ENCODE measurements around the gene EIF2B1.

EIF2B1 gene

DNA sequence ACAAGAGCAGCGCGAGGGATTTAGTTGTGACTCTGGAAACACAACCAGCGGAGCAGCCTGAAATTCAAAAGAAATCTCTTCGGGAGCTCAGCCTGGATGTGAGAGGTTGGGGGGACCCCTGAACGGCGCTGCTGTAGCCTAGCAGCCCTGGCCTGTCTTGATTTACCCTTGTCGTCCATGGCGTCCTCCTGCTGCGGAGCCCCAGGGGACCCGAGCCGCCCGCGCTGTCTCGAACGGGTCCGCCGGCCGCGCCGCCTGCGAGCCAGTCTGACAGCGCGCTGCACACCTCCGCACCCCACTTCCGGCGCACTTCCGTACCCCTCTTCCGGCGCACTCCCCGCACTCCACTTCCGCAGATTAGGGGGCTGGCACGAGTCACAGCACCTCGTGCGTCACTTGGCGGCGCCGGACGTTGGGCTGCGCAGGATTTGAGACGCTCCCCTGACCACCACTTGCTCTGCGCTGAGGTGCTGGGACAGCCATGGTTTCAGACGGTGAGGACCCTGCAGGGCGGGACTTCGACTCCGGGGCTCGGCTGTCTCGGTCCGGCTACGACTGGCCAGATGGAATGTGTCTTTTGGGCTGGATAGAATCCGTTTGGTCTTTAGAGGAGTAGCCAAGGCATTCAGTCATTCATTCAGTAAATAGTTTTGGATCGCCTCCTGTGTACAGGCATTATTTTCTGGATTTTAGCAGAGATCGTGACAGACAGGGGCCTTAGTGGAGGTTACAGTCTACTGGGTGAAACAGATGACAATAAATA lies at the start of gene EIF2B1, which contains the start of gene GTF2H3:
Gene EIF2B1, minus strand, starts transcription at position 308 of the 763 bp plus-strand sequence. Its CDS starts 129 bp downstream, at position 179.
Gene GTF2H3, plus strand, starts transcription at position 451 of the 763 bp plus-strand sequence. Its CDS starts 31 bp downstream, at position 482.
- DNase-seq = peak; percentile 97

DNA sequence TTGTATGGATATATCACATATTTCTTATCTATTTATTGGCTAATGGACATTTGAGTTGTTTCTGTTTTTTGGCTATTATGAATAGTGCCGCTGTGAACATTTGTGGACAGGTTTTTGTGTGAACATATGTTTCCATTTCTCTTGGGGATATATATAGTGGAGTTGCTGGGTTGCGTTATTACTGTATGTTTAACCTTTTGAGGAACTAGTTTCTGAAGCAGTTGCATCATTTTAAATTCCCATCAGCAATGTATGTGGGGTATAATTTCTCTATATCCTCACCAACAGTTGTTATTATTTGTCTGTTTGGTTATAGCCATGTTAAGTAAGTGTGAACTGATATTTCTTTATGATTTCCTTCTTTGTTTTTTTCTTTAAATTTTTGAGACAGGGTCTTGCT lies 48.1 kb upstream of the EIF2B1 start:
- no peak for DNase-seq

DNA sequence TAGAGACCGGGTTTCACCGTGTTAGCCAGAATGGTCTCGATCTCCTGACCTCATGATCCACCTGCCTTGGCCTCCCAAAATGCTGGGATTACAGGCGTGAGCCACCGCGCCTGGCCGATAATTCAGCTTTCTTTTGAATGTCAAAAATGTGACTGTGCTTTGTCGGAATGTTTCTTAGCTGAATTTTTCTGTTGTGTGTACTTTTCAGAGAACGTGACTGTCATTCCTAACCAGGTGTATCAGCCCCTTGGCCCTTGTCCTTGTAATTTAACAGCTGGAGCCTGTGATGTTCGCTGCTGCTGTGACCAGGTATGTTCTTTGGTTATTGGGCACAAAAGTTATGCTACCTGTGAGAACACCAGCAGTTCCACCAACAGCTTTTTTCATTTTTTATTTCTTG lies 45.5 kb upstream of the EIF2B1 start:
- no peak for DNase-seq

DNA sequence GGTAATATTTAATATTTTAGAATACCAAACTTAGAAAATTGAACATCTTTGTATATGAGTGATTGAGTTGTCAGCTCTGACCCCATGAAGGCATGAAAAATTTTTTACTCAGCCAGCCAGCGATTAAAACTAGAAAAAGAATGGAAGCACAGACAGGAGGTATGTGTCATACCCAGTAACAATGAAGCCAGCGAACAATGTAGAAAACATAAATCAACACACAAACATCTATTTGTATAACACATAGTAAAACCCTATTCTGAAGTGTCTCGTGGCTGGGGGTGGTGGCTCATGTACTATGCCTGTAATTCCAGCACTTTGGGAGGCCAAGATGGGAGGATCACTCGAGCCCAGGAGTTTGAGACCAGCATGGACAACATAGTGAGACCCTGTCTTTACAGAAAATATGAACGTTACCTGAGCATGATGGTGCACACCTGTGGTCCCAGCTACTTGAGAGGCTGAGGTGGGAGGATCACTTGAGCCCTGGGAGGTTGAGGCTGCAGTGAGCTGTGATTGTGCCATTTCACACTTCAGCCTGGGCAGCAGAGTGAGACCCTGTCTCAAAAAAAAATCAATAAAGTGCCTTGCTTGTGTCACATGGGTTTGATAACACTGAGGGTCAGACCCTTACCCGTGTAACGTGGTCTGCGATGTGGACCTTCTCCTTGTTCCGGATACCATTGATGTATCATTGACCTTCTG lies 43.3 kb upstream of the EIF2B1 start:
- no peak for DNase-seq

DNA sequence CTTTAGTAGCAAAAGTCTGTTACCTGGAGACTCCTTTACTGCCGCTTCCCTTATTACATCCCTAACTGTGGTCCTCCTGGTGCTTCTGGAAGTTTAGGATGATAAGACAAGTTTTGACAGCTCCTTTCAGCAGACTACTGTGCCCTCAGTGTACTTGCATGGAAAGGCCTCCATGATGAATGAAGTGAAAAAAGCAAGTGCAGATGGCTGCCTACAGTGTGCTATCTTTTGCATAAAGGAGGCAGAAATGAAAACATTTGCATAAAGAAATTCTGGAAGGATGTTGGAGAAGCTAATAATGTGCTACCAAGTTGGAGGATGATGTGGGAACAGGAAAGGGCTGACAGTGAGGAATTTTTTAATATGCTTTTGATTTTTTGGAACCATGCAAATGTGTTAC lies 42.0 kb upstream of the EIF2B1 start:
- DNase-seq = no peak

DNA sequence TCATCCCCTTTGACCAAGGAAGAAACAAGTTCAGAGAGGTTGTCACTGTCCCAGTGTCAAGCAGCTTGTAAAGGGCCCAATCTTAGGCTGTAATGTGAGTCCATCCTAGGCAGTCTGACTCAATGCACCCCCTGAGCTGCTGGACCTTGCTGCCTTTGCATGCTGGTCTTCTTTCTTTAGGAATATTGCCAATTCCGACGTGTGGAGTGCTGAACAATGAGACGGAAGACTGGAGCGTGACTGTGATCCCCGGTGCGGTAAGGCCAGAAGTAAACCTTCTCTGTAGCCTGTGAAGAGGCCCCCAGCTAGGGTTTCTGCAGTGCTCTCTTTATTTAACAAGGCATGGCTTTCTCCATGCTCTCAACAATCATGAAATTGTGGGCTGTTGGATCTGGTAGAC lies 38.4 kb upstream of the EIF2B1 start:
- no peak for DNase-seq

DNA sequence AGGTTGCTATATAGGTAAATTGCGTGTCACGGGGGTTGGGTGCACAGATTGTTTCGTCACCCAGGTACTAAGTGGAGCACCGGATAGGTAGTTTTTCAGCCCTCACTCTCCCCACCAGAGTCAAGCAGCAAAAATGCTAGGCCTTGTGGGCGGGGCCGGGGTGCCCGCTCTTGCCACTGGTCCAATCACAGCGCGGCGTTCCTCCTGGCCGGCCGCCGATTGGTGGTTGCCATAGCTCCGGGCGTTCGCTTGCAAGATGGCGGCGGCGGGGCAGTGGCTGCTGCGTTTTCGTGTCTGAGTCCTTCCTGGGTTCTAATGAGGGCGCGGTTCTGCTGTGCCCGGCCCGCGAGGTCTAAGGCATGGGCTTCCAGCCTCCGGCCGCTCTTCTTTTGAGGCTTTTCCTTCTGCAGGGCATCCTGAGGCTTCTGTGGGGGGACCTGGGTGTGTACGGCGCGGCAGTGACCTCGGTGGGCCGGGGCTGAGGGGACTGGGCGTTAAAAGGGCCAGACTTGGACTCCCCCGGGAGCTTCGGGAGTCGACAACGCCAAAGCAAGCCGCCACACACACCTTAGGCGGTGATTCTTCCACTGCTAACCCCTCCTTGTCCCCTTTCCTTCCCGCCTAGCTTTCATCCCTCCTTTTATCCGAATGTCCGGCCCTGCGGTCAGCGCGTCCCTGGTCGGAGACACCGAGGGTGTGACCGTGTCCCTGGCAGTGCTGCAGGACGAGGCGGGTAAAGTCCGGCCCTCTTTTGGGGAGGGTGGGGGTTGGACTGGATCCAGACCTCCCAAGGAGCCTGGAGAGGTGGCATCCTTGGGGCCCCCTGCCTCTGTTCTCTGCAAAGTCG lies 37.6 kb upstream of the EIF2B1 start, which contains the start of gene TCTN2:
Gene TCTN2, plus strand, starts transcription at position 232 of the 847 bp plus-strand sequence. Its CDS starts 128 bp downstream, at position 360.
- peak; percentile 97 for DNase-seq

DNA sequence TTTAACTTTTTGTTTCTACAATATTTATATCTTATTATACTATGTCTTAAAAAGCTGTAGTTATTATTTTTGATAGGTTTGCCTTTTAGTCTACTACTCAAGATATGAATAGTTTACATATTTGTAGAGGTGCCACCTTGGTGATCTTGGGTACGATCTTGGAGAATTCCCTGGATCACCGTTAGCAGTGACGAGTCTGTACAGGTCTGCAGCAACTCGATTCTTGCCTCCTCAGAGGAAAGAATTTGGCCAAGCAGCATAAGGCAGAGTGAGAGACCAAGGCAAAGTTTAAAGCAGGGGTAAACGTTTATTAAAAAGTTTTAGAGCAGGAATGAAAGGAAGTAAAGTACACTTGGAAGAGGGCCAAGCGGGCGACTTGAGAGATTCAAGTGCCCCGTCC lies 34.3 kb upstream of the EIF2B1 start:
- no peak for DNase-seq

DNA sequence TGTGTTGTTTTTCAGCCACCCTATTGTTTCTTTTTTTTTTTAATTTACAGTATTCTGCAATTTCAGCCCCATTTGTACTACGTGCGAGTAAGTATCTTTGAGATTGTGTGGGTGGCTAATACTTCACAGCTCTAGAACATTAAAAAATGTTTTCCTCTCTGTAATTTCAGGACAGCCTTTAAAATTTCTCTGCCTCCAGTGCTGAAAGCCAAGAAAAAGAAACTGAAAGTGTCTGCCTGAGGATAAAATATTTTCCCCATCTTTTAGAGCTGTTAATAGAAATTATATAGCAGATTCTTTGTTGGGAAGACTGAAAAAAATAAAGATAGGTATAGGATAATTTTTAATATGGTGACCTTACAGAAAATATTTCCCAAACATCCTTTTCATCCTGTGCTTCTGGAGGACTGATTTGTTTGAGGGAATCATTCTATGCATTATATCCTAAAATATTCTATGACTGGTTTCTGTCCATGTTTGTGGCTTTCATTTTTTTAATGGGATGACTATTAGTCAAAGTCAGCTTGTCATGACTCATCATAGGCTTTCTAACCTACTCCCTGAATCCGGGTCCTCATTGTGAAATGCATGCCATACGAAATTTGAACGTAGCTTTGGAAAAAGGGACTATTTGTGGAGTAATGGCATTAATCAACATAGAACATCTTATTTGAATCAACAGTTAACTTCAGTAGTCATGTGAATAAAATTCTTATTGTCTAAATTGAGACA lies 26.7 kb upstream of the EIF2B1 start:
- no peak for DNase-seq

DNA sequence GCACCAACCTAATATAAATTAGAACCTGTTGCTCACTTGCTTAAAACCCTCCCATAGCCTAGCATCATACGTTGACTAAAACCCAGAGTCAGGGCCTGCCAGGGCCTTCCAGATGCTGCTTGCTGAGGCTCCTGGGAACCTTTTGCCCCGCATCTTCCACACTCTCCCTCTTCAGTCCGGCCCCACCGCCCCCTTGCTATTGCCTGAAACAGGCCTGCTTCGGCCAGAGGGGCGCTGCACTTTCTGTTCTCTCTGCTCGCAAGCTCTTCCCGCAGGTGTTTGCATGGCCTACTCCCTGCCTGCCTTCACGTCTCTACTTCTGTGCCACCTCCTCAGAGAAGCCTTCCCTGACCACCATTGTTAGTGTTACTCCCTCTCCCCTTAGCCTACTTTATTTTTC lies 23.7 kb upstream of the EIF2B1 start:
- no peak for DNase-seq

DNA sequence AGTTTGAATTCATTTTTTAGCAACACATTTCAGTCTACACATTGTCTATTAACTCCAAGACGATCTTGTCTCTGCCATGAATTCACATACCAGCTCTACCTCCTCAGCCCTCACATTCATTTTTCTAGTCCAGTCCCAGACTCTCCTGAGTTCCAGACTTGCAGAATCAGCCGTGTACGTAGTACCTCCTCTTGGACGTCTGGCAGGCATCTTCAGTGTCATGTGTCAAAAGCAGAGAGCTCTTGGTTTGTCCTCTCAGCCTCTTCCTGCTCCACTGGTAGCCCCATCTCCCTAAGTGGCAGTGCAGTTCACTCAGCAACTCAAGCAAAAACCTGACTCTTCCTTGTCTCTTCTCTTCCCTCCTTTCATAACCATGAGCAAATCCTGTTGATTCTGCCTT lies 22.9 kb upstream of the EIF2B1 start:
- DNase-seq = no peak

DNA sequence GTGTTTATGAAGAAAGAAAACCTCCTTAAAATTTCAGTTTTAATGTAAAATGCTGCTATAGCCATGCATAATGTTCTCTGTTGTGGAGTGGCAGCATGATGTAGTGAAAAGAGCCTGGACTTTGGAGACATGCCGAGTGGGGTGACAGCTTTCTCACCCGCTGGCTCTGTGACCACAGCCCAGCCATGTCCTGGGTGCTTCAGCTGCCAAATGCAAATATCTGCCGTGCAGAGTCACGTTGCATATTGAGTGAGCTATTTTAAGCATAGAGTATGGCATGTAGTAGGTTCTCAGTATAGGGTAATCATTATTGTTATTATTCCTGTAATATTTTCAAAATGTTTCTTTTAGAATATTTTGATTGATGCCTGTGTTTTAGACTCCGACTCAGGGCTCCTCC lies 21.9 kb upstream of the EIF2B1 start:
- no peak for DNase-seq

DNA sequence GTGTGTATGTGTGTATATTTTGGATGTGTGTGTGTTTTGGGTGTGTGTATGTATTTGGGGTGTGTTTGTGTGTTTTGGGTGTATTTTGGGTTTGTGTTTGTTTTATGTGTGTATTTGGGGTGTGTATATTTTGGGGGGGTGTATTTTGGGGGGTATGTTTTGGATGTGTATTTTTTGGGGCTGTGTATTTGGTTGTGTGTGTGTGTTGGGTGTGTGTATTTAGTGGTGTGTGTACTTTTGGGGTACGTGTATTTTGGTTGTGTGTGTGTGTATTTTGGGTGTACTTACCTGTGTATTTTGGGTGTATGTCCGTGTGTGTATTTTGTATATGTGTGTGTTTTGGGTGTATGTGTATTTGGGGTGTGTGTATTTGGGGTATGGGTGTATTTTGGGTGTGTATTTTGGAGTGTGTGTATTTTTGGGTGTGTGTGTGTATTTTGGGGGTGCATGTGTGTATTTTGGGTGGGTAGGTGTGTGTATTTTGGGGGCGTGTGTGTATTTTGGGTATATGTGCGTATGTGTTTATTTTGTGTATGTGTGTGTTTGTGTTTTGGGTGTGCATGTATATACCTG lies 20.7 kb upstream of the EIF2B1 start:
- no peak for DNase-seq

DNA sequence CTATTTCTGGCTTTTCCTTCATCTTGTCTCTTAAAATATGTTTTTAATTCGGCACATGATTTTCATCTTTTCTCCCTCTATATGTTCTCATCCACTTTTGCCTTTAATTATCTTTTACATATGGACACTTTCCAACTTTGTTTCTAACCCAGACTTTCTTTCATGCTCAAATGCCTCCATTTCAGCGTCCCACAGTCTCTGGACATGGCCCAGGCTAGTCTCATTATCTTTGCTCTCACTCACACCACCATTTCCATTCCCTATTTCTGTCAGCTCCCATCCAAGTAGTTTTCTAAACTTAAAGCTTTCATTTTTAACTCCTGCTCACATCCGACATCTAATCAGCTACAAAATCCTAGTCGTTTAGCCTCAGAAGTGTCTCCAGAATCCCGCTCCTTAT lies 14.9 kb upstream of the EIF2B1 start:
- DNase-seq = no peak

DNA sequence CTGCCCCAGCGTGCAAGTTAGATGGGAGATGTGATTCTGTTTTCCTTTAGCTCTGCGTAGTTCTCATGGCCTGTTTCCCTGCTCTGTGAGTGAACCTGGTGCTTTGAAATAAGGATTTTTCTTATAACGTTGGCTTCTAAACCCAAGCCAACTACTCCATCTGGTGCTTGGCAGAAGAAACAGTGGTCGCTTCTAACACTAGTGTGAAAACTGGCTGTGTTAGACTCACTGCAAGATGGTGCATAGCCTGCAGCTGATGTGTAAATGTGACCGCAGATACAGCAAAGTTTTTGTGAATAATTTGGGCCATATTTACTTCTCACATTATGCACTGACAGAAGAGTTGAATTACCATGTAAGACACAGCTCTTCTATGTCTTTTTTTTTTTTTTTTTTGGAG lies 12.4 kb upstream of the EIF2B1 start:
- no peak for DNase-seq

DNA sequence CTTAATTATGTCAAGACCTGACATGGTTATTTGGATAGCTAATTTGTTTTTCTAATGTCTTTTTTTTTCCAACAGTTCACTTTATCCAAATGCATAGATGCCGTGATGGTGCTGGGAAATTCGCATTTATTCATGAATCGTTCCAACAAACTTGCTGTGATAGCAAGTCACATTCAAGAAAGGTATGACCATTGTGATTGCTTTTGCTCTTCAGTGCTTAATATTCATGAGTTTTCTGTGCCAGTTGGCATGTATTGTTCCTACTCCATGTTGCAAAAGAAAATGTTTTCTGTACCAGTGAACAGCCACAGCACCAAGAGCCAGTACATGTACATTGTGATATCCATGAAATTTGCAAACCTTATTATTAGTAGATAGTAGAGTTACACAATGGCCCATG lies 11.9 kb upstream of the EIF2B1 start:
- DNase-seq = no peak

DNA sequence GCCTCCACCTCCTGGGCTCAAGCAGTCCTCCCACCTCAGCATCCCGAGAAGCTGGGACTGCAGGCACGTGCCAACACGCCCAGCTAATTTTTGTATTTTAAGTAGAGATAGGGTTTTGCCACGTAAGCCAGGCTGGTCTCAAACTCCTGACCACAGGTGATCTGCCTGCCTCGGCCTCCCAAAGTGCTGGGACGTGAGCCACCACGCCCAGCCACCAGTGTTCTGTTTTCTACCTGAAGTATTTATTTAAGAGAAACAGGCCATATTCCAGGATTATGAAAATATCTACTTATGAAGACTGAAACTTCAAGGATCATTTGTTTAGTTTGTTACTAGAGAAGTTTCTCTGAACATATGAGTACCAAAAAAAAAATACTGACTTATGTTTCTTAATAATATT lies 10.4 kb upstream of the EIF2B1 start:
- no peak for DNase-seq

DNA sequence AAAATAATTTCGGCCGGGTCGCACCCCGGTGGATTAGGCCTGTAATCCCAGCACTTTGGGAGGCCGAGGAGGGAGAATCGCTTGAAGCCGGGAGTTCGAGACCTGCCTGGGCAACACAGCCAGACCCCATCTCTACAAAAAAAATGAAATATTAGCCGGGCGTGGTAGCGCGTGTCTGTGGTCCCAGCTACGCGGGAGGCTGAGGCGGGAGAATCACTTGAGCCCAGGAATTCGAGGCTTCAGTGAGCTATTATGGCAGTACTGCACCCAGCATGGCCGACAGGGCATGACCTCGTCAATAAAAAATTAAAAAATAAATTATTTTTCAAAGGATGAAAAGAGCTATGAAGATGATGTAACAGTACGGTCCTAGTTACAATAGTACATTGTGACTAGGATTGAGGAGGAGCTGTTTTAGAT lies 666 bp upstream of the EIF2B1 start:
- DNase-seq = peak; percentile 58

DNA sequence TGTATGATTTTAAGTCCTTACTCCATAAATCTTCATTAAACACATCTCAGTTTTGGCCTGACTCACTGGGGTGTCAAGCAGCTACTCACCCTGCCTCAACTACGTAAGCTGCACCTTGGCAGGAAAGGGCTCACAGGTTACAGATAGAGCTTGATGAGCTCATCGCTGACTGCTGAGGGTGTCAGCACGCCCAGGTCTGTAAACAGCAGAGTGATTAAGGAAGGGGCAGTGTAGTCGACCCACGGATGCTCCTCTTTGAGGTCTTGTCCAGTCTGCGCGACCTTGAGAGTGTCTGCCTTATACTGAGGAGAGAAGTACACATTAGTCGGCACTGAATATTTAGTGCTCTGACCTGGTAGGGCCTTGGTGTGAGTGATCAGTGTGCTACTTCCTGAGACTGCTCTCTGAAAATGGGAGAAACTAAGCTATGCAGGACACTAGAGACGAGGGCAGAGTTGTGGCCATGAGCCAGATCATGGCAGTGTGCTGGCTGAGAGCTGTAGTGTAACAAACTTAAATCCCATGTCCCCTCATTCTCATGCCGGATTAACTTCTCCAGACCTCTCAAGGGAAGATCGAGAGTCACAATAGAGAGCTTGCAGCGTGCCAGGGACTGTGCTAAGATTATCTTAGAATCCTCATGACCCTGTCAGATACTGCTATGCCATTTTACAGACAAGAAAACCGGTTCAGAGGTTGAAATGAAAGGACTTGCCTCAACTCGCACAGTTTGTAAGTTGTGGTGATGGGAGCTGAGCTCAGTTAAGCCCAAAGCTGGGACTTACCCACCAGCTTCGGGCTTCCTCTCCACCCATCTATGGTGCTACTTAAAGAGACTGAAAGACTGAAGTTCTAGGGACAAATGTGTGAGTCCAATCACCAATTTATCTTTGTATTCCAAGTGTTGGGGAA lies 11.6 kb downstream of the EIF2B1 start:
- DNase-seq = no peak

DNA sequence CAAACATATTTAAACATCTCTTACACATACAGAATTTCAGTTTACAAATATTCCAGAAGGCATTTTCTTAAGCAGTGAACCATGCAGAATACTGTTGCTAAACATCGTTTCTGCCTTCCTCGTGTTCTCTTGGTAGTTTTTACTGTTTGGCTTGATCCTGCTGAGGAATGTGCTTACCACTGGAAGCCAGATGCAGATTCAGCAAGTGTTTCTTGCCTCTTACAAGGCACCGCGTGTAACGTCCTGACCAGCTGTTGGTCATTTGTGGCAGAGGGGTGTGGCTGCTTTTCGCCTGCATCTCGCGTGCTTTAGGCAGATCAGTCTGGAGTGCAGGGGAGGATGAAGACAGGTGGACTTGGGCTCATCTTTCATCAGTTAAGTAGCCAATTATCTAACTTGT lies 12.4 kb downstream of the EIF2B1 start:
- no peak for DNase-seq

DNA sequence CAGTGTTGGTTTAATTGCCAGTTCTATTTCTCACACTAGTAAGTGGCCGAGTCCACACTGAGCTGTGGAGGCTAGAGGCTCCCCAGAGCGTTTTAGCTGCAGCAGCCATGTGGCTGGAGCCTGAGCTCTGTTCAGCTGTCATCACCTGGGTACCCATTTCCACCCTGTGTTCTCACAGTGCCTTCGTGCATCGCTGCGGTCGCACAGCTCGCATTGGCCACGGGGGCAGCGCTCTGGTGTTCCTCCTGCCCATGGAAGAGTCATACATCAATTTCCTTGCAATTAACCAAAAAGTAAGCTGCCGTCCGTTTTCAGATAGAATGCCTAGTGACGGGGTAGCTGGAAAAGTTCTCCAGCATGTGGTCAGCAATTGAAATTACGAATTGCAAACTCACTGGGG lies 15.9 kb downstream of the EIF2B1 start:
- no peak for DNase-seq

Measured in activated CD8-positive, alpha-beta memory T cell treated with anti-CD3 and anti-CD28 coated beads, Interleukin-2, amount 50 U/mL, for 48 hours (primary cell).